GM12875 (cell line): ENCODE data around the gene EYA3.
"Not testable (repeated sequence)": the region's sequence is repeated elsewhere in the genome, so short reads cannot be mapped to it uniquely, and the experiment has no call there.

ENCODE experiments used
- H3K4me3 ChIP-seq: one replicate; pipeline ENCODE4 v1.5.1; 2011; ENCODE audit warnings: low read depth, low read length, control low read depth
- CTCF ChIP-seq: IDR thresholded peaks from 2 replicates; pipeline ENCODE4 v1.5.1; 2011; ENCODE audit warnings: low read depth, mild to moderate bottlenecking, control low read depth, inconsistent platforms, low read length, moderate library complexity, borderline replicate concordance; ENCODE audit not compliant: insufficient read depth

Gene EYA3

GRCh38 chr1:28031173-28031572, 57.2 kb downstream of the EYA3 start:
- H3K4me3 ChIP-seq, result no peak overlapping the region
- no peak for TF ChIP-seq CTCF

GRCh38 chr1:28028873-28029654, 59.3 kb downstream of the EYA3 start:
- H3K4me3 ChIP-seq, result no peak overlapping the region
- no peak for TF ChIP-seq CTCF

GRCh38 chr1:28027660-28028059, 60.8 kb downstream of the EYA3 start:
- no peak overlapping the region for H3K4me3 ChIP-seq
- TF ChIP-seq CTCF, result no peak

GRCh38 chr1:28027238-28027637, 61.2 kb downstream of the EYA3 start:
- no peak for TF ChIP-seq CTCF
- H3K4me3 ChIP-seq, result no peak overlapping the region

GRCh38 chr1:28026329-28026728, 62.1 kb downstream of the EYA3 start:
- no peak overlapping the region for H3K4me3 ChIP-seq
- no peak for TF ChIP-seq CTCF

- TF ChIP-seq CTCF, result no peak
- H3K4me3 ChIP-seq, result no peak overlapping the region
These were observed 67.3 kb downstream of the EYA3 start for GRCh38 chr1:28021064-28021463.

GRCh38 chr1:28010969-28011368, 77.4 kb downstream of the EYA3 start:
- no peak for TF ChIP-seq CTCF

GRCh38 chr1:28003117-28003516, 85.3 kb downstream of the EYA3 start:
- H3K4me3 ChIP-seq, result not testable (repeated sequence)

More at GRCh38 chr1:28010969-28011368, 77.4 kb downstream of the EYA3 start:
- no peak overlapping the region for H3K4me3 ChIP-seq
